IPS-18c (cell line): ENCODE results near the gene MSI1.

Source experiments
- H3K4me3 ChIP-seq: 2 replicates; pipeline ENCODE4 v1.7.0; 2013; ENCODE audit warnings: low read depth, mild to moderate bottlenecking, low read length, moderate library complexity; ENCODE audit not compliant: insufficient read depth
- H3K9me3 ChIP-seq: one replicate; pipeline ENCODE4 v1.6.1; 2013; ENCODE audit warnings: mild to moderate bottlenecking, low read length, moderate library complexity; ENCODE audit not compliant: control insufficient read depth, insufficient read depth

Gene MSI1

GRCh38 chr12:120388691-120389481 lies 19.9 kb upstream of the MSI1 start:
- Histone ChIP-seq H3K9me3 (no peaks in the 10 kb centered on the region), H3K4me3 (peak overlapping the region; percentile 26; the same call in 1 of the 2 replicates)

DNA sequence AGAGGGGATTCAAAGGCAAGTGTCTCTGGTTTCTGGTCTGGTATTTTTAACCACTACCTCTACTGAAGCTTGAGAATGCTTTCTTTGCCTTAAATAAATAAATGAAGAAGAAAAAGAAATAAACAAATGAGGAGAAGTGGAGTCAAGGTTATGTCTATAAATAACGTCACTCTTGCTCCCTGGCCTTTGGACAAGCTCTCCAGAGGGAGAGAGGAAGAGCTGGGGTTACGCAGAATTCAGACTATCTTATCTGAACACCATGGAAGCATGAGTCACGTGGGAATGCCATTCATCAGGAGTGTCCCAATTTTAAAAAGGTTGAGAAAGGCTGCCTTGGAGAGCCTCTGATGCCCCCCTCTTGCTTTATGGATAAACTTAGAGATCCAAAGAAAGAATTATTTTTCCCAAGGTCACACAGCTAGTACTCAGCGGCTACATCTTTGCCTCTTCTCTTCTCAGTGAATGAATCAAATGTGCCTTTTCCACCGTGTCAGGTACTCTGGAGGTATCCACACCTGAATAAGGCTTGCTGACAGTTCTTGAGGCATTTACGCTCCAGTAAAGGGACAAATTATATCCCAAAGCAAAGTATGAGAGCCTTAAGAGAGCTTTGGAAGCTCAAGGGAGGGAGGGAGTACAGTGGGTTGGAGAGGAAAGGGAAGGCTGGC lies 12.9 kb upstream of the MSI1 start:
- H3K9me3 ChIP-seq = no peaks in the 10 kb centered on the region
- no peak overlapping the region for H3K4me3 ChIP-seq

- H3K4me3 ChIP-seq = no peak overlapping the region
These were observed 9.1 kb upstream of the MSI1 start for GRCh38 chr12:120378036-120378435.

GRCh38 chr12:120377611-120378010 lies 8.6 kb upstream of the MSI1 start:
- Histone ChIP-seq H3K4me3 (no peak overlapping the region), H3K9me3 (no peaks in the 10 kb centered on the region)

More at GRCh38 chr12:120378036-120378435, 9.1 kb upstream of the MSI1 start:
- no peaks in the 10 kb centered on the region for H3K9me3 ChIP-seq

- H3K4me3 ChIP-seq = no peak overlapping the region
- no peaks in the 10 kb centered on the region for H3K9me3 ChIP-seq
These were observed 8.1 kb upstream of the MSI1 start for GRCh38 chr12:120376934-120377572.

GRCh38 chr12:120376416-120376815 lies 7.5 kb upstream of the MSI1 start:
- Histone ChIP-seq H3K4me3 (no peak overlapping the region), H3K9me3 (no peaks in the 10 kb centered on the region)

GRCh38 chr12:120376009-120376408 lies 7.0 kb upstream of the MSI1 start:
- no peaks in the 10 kb centered on the region for H3K9me3 ChIP-seq
- H3K4me3 ChIP-seq = no peak overlapping the region

DNA sequence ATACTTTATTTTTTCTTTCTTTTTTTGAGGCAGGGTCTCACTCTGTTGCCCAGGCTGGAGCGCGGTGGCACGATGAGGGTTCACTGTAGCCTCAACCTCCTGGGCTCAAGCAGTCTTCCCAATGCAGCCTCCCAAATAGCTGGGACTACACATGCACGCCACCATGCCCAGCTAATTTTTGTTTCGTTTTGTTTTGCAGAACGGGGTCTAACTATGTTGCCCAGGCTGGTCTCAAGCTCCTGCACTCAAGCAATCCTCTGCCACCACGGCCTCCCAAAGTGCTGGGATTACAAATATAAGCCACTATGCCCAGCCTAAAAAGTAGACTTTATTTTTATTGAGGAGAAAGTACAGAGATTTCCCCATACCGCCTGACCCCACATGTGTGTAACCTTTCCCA lies 4.7 kb upstream of the MSI1 start:
- no peak overlapping the region for H3K4me3 ChIP-seq

GRCh38 chr12:120370343-120371243 lies 1.6 kb upstream of the MSI1 start:
- H3K9me3 ChIP-seq = no peaks in the 10 kb centered on the region
- peak overlapping the region; percentile 56 for H3K4me3 ChIP-seq

More for the DNA sequence above, 4.7 kb upstream of the MSI1 start:
- H3K9me3 ChIP-seq = no peaks in the 10 kb centered on the region

- H3K4me3 ChIP-seq = peak overlapping the region; percentile 56
- no peaks in the 10 kb centered on the region for H3K9me3 ChIP-seq
These were observed 809 bp upstream of the MSI1 start for GRCh38 chr12:120369603-120370342.

DNA sequence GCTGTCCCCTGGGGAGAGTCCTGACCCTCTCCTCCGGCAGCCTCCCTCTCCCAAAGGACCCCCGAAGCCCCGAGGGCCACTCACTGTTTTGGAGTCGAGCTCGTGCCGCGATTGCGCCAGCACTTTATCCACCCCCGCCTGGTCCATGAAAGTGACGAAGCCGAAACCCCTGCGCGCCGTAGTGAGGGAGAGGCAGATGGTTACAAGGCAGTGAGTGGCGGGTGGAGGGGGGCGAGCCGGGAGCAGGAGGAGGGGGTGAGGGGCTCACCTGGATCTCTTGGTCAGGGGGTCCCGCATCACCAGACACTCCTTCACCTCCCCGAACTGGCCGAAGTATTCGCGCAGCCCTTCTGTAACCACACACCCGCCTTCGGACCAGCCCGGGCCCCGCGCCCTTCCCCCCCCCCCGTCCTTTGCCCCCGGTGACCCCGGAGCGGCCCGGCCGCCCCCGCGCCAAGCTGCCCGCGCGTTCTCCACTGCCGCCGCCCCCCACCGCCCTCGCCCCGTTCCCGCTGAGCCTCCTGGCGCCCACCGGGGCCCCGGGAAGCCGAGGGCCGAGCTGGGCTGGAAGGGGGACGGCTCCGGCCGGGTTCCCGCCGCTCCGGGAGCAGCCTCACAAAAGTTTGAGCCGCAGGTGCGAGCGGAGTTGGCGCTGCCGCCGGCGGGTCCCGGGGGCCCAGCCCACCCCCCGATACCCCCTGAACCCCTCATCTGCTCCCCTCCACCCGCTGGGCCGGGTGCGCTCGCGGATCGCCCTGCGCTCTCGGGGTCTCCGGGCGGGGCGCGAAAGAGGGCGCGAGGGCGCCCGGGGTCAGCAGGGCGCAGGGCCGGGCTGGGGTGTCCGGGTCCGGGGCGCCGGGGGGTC lies 808 bp downstream of the MSI1 start:
- peak overlapping the region; percentile 59 for H3K4me3 ChIP-seq

GRCh38 chr12:120367233-120367923 lies 1.6 kb downstream of the MSI1 start:
- H3K9me3 ChIP-seq = no peaks in the 10 kb centered on the region
- peak overlapping the region; percentile 59 for H3K4me3 ChIP-seq

More for the DNA sequence above, 808 bp downstream of the MSI1 start:
- no peaks in the 10 kb centered on the region for H3K9me3 ChIP-seq

GRCh38 chr12:120366845-120367232 lies 2.1 kb downstream of the MSI1 start:
- H3K4me3 ChIP-seq = peak overlapping the region; percentile 59; the same call in 1 of the 2 replicates
- H3K9me3 ChIP-seq = no peaks in the 10 kb centered on the region

DNA sequence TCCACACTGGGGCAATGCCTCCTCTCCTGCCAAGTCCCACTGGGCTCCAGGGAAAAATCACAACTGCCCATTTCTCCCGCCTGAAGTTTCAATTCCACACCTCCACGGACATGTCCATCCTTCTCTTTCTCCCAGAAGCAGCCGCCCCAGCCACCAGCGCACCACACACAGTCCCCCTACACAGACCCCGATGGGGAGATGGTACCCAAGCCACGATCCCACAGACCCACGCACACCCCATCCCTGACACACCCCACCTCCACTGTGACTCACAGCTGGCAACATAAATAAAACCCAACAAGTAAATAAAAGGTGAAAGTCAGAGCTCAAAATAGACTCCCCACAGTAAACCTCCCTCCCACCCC lies 2.6 kb downstream of the MSI1 start:
- H3K4me3 ChIP-seq = no peak overlapping the region
- no peaks in the 10 kb centered on the region for H3K9me3 ChIP-seq

DNA sequence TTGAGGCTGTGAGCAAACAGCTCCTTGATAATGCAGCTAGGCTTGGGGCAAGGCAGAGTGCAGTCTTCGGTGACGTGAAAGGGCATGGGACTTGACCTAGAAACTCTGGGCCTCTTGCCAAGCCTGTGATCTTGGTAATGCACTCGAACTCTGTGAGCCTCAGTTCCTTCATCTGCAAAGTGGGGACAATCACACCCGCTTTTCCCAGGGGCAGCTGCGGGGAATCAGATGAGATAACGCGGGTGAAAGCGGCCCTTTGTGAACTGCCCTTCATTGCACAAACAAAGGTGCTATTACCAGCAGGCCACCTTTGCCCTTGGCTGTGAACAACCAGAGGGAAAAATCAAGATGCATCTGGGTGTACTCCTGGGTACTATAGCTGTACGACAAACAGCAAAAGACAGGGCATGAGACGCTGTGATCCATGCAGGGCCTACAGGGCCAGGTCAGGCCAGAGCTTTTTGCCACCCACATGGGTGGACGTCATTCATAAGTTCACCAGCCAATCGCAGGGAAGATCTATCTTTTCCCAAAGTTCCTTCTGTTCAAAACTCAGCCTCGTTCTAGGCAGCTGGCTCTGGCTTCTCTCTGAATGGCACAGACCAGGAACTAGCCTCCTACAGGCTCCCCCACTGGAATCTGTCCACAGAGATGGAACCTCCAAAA lies 3.2 kb downstream of the MSI1 start:
- no peak overlapping the region for H3K4me3 ChIP-seq
- H3K9me3 ChIP-seq = no peaks in the 10 kb centered on the region
